Central memory CD8-positive, alpha-beta T cell (primary cell): ENCODE results near the gene TMOD2.

Experiments
- ATAC-seq: fragments of 150-1000 bp; cut with Tn5 transposase; replicated peaks from 2 replicates; pipeline ENCODE4 v1.10.0; 2022; ENCODE audit warnings: mild to moderate bottlenecking, moderate FRiP score, moderate number of reproducible peaks; ENCODE audit not compliant: poor library complexity, severe bottlenecking; ENCODE audit errors: extremely low read depth
- DNase-seq, 2 donors: peaks; one replicate each; pipeline ENCODE4 v3.0.0; 2021; ENCODE audit warnings: low spot score in 2 of 2
- H3K27ac Mint-ChIP-seq: one replicate; pipeline ENCODE4 v1.8.0; 2022; ENCODE audit warnings: low read depth, mild to moderate bottlenecking, moderate library complexity, mixed read lengths
- H3K27me3 Mint-ChIP-seq: one replicate; pipeline ENCODE4 v1.8.0; 2022; ENCODE audit warnings: mixed read lengths
- H3K36me3 Mint-ChIP-seq: one replicate; pipeline ENCODE4 v1.8.0; 2022; ENCODE audit warnings: mild to moderate bottlenecking, moderate library complexity, mixed read lengths; ENCODE audit not compliant: insufficient read depth
- H3K4me1 Mint-ChIP-seq: one replicate; pipeline ENCODE4 v1.8.0; 2022; ENCODE audit warnings: mixed read lengths
- H3K4me3 Mint-ChIP-seq: one replicate; pipeline ENCODE4 v1.8.0; 2022; ENCODE audit warnings: mild to moderate bottlenecking, moderate library complexity, mixed read lengths
- H3K9me3 Mint-ChIP-seq: one replicate; pipeline ENCODE4 v1.8.0; 2022; ENCODE audit warnings: mixed read lengths

The TMOD2 gene

GRCh38 chr15:51864408-51865056 lies 113.1 kb downstream of the TMOD2 start:
- Mint-ChIP-seq H3K27ac (peak overlapping the region; percentile 42), H3K4me3 (no peak overlapping the region)
- ATAC-seq = no peak

GRCh38 chr15:51865317-51865716 lies 113.9 kb downstream of the TMOD2 start:
- no peak overlapping the region for H3K27ac Mint-ChIP-seq
- H3K36me3 Mint-ChIP-seq = peaks cover 38% of the 10 kb centered on the region
- no peak for DNase-seq

More at GRCh38 chr15:51864408-51865056, 113.1 kb downstream of the TMOD2 start:
- H3K9me3 Mint-ChIP-seq = no peaks in the 10 kb centered on the region
- peaks cover 37% of the 10 kb centered on the region for H3K4me1 Mint-ChIP-seq
- DNase-seq = no peak
- H3K27me3 Mint-ChIP-seq = no peaks in the 10 kb centered on the region
- H3K36me3 Mint-ChIP-seq = peaks cover 36% of the 10 kb centered on the region

More at GRCh38 chr15:51865317-51865716, 113.9 kb downstream of the TMOD2 start:
- Mint-ChIP-seq H3K4me1 (peaks cover 30% of the 10 kb centered on the region), H3K27me3 (no peaks in the 10 kb centered on the region), H3K4me3 (no peak overlapping the region), H3K9me3 (no peaks in the 10 kb centered on the region)
- ATAC-seq = no peak
